H1 (cell line): Measurements from ENCODE around the gene CIRBP. TPM values are rescaled to one million over a fixed set of nuclear protein-coding genes. Genes with fewer than 3 reads are reported as not detected.

Experiments
- CTCF ChIA-PET: fragments of 300-600 bp; sonication (Branson Sonifier 250); formaldehyde crosslinking; loops from one replicate; lab custom pipeline; 2021; ENCODE audit not compliant: partially characterized antibody; lab: Charles Lee
- POLR2A ChIA-PET: fragments of 300-600 bp; sonication (Branson Sonifier 250); formaldehyde crosslinking; loops from one replicate; lab custom pipeline; 2021; ENCODE audit warnings: inconsistent platforms; ENCODE audit not compliant: partially characterized antibody; lab: Charles Lee
- DNase-seq, 2 experiments: peaks; one replicate each; pipeline versions ENCODE4 v3.0.0 to v3.0.0-alpha.2; 2010 to 2022; ENCODE audit warnings: low spot score in 2 of 2, low read depth in 1 of 2, mixed read lengths in 1 of 2
- FAIRE-seq: peaks from 2 replicates; lab custom pipeline; 2011; peaks lifted over from hg19 to GRCh38; lab: Jason Lieb, UNC
- H2AFZ ChIP-seq: 2 replicates; pipeline ENCODE4 v1.8.1; 2012; ENCODE audit warnings: low read length, inconsistent platforms
- H2AK5ac ChIP-seq: 2 replicates; pipeline ENCODE4 v1.6.1; 2013; ENCODE audit warnings: low read depth, low read length
- H2BK120ac ChIP-seq: replicated peaks from 2 replicates; pipeline ENCODE3; 2013; ENCODE audit warnings: low read depth, low read length, inconsistent platforms
- H2BK12ac ChIP-seq: 2 replicates; pipeline ENCODE4 v1.6.1; 2013; ENCODE audit warnings: low read depth, low read length
- H2BK15ac ChIP-seq: 2 replicates; pipeline ENCODE4 v1.6.1; 2013; ENCODE audit warnings: low read length
- H2BK20ac ChIP-seq: 2 replicates; pipeline ENCODE4 v1.6.1; 2013; ENCODE audit warnings: low read length
- H2BK5ac ChIP-seq: 2 replicates; pipeline ENCODE4 v1.6.1; 2013; ENCODE audit warnings: low read depth, low read length
- H3K14ac ChIP-seq: 2 replicates; pipeline ENCODE4 v1.6.1; 2013; ENCODE audit warnings: inconsistent platforms; ENCODE audit not compliant: insufficient read length
- H3K18ac ChIP-seq: 2 replicates; pipeline ENCODE4 v1.6.1; 2013; ENCODE audit warnings: low read length; ENCODE audit errors: extremely low read depth
- H3K23ac ChIP-seq: 2 replicates; pipeline ENCODE4 v1.6.1; 2013; ENCODE audit warnings: inconsistent platforms; ENCODE audit not compliant: insufficient read length
- H3K23me2 ChIP-seq: 2 replicates; pipeline ENCODE4 v1.6.1; 2013; ENCODE audit warnings: low read depth, low read length
- H3K27ac ChIP-seq: 2 replicates; pipeline ENCODE4 v1.6.1; 2011; ENCODE audit warnings: low read depth, low read length, inconsistent platforms
- H3K27me3 ChIP-seq, 4 experiments: replicated peaks in 1 of 4; 1 replicate in 1 of 4; 2 replicates in 3 of 4; pipeline versions ENCODE4 v1.6.1 to v1.8.1; 2011 to 2013; ENCODE audit warnings: low read length in 3 of 4, mild to moderate bottlenecking in 3 of 4, inconsistent platforms in 2 of 4, mixed read lengths in 2 of 4, moderate library complexity in 1 of 4; ENCODE audit not compliant: control insufficient read depth in 3 of 4, insufficient read depth in 3 of 4; ENCODE audit errors: extremely low read depth in 1 of 4
- H3K36me3 ChIP-seq, 4 experiments: 2 replicates each; pipeline versions ENCODE4 v1.6.1 to v1.8.1; 2011 to 2013; ENCODE audit warnings: mild to moderate bottlenecking in 4 of 4, low read length in 3 of 4, moderate library complexity in 2 of 4, control low read depth in 1 of 4, inconsistent platforms in 1 of 4; ENCODE audit not compliant: insufficient read depth in 4 of 4, control insufficient read depth in 2 of 4
- H3K4ac ChIP-seq: replicated peaks from 2 replicates; pipeline ENCODE3; 2013; ENCODE audit warnings: low read length, low read depth, mixed read lengths, inconsistent platforms; ENCODE audit not compliant: insufficient read length
- H3K4me1 ChIP-seq, 4 experiments: replicated peaks in 1 of 4; 1 replicate in 1 of 4; 2 replicates in 3 of 4; pipeline versions ENCODE4 v1.6.1 to v1.8.1; 2011 to 2013; ENCODE audit warnings: low read length in 3 of 4, inconsistent platforms in 2 of 4, mixed read lengths in 1 of 4; ENCODE audit not compliant: insufficient read depth in 4 of 4, control insufficient read depth in 3 of 4
- H3K4me2 ChIP-seq, 2 experiments: 2 replicates each; pipeline versions ENCODE4 v1.6.1 to v1.8.1; 2011 to 2013; ENCODE audit warnings: low read depth in 2 of 2, low read length in 2 of 2, control low read depth in 1 of 2, inconsistent platforms in 1 of 2, mild to moderate bottlenecking in 1 of 2; ENCODE audit not compliant: insufficient read depth in 1 of 2
- H3K4me3 ChIP-seq, 4 experiments: fragments of 200-600, 300-600 bp in 1 of 4; sonication (generic), shearing (Covaris generic), sonication (Bioruptor Twin) in 1 of 4; 2 replicates each; pipeline versions ENCODE4 v1.5.1 to v1.8.1; 2011 to 2016; ENCODE audit warnings: low read length in 4 of 4, low read depth in 3 of 4, control low read depth in 2 of 4, inconsistent platforms in 2 of 4, mild to moderate bottlenecking in 2 of 4, mixed read lengths in 1 of 4, moderate library complexity in 1 of 4; ENCODE audit not compliant: insufficient read depth in 2 of 4; ENCODE audit errors: extremely low read depth in 1 of 4
- H3K56ac ChIP-seq: replicated peaks from 2 replicates; pipeline ENCODE3; 2013; ENCODE audit warnings: low read depth, mild to moderate bottlenecking, mixed read lengths, low read length, inconsistent platforms; ENCODE audit not compliant: insufficient read length
- H3K79me1 ChIP-seq: 2 replicates; pipeline ENCODE4 v1.6.1; 2013; ENCODE audit warnings: low read depth, low read length, control low read depth
- H3K79me2 ChIP-seq, 2 experiments: 2 replicates each; pipeline versions ENCODE4 v1.6.1 to v1.8.1; 2012 to 2013; ENCODE audit warnings: low read length in 2 of 2, mild to moderate bottlenecking in 2 of 2, inconsistent platforms in 1 of 2; ENCODE audit not compliant: insufficient read depth in 2 of 2, control insufficient read depth in 1 of 2
- H3K9ac ChIP-seq, 4 experiments: replicated peaks in 1 of 4; 1 replicate in 1 of 4; 2 replicates in 3 of 4; pipeline versions ENCODE4 v1.6.1 to v1.8.1; 2011 to 2013; ENCODE audit warnings: low read depth in 3 of 4, low read length in 3 of 4, control low read depth in 2 of 4, mild to moderate bottlenecking in 2 of 4, moderate library complexity in 2 of 4, inconsistent platforms in 1 of 4; ENCODE audit errors: extremely low read depth in 1 of 4
- H3K9me3 ChIP-seq, 2 experiments: 2 replicates each; pipeline versions ENCODE4 v1.6.1 to v1.8.1; 2012 to 2013; ENCODE audit warnings: mild to moderate bottlenecking in 2 of 2, moderate library complexity in 2 of 2, control low read depth in 1 of 2, inconsistent platforms in 1 of 2, low read depth in 1 of 2, low read length in 1 of 2, mixed read lengths in 1 of 2; ENCODE audit not compliant: insufficient read depth in 2 of 2
- H4K20me1 ChIP-seq, 2 experiments: replicated peaks in 1 of 2; 2 replicates each; pipeline versions ENCODE3 to v1.8.1; 2011 to 2013; ENCODE audit warnings: inconsistent platforms in 2 of 2, low read length in 2 of 2, mild to moderate bottlenecking in 1 of 2; ENCODE audit not compliant: insufficient read depth in 2 of 2, control insufficient read depth in 1 of 2
- H4K5ac ChIP-seq: 2 replicates; pipeline ENCODE4 v1.6.1; 2013; ENCODE audit warnings: low read length, low read depth, mixed read lengths, inconsistent platforms; ENCODE audit not compliant: insufficient read length
- H4K8ac ChIP-seq: 2 replicates; pipeline ENCODE4 v1.8.0; 2013; ENCODE audit warnings: mild to moderate bottlenecking, moderate library complexity, low read length, inconsistent platforms; ENCODE audit not compliant: insufficient read depth; ENCODE audit errors: extremely low read depth
- H4K91ac ChIP-seq: replicated peaks from 2 replicates; pipeline ENCODE3; 2013; ENCODE audit warnings: low read length, mixed read lengths, inconsistent platforms; ENCODE audit not compliant: insufficient read length
- BCL11A ChIP-seq, 2 experiments: IDR thresholded peaks; one replicate each; pipeline ENCODE4 v1.6.1; 2011; ENCODE audit warnings: low read depth in 2 of 2, low read length in 2 of 2, mild to moderate bottlenecking in 2 of 2
- CBX5 ChIP-seq: fragments of 300-800, 300-1000 bp; sonication (generic); IDR thresholded peaks from 2 replicates; pipeline ENCODE4 v1.7.1; 2016; ENCODE audit warnings: antibody characterized with exemption, low read length, low read depth
- CBX8 ChIP-seq: fragments of 300-800, 300-1000 bp; sonication (generic); IDR thresholded peaks from 2 replicates; pipeline ENCODE4 v1.7.1; 2016; ENCODE audit warnings: low read depth, low read length, borderline replicate concordance
- CHD1 ChIP-seq: IDR thresholded peaks from 2 replicates; pipeline ENCODE4 v1.6.1; 2012; ENCODE audit warnings: low read depth, low read length, improper control_type of control experiment
- CREB1 ChIP-seq: IDR thresholded peaks from 2 replicates; pipeline ENCODE4 v1.6.1; 2012; ENCODE audit warnings: inconsistent platforms
- CTBP2 ChIP-seq: IDR thresholded peaks from 2 replicates; pipeline ENCODE4 v1.7.0; 2011; ENCODE audit warnings: borderline replicate concordance, mild to moderate bottlenecking, moderate library complexity, mixed read lengths, low read length; ENCODE audit not compliant: insufficient read depth, insufficient read length
- HDAC6 ChIP-seq: IDR thresholded peaks from one replicate; pipeline ENCODE4 v1.7.1; 2012; ENCODE audit warnings: low read depth, mild to moderate bottlenecking, inconsistent platforms, low read length, moderate library complexity
- JUN ChIP-seq: IDR thresholded peaks from 2 replicates; pipeline ENCODE4 v1.6.1; 2011; ENCODE audit warnings: low read depth, mild to moderate bottlenecking, improper control_type of control experiment, low read length
- MAFK ChIP-seq: IDR thresholded peaks from 2 replicates; pipeline ENCODE4 v1.6.1; 2012; ENCODE audit warnings: low read depth, mild to moderate bottlenecking, improper control_type of control experiment, low read length
- RAD21 ChIP-seq, 2 experiments: IDR thresholded peaks in 1 of 2; conservative IDR thresholded peaks in 1 of 2; 2 replicates each; pipeline ENCODE4 v1.6.1; 2011; ENCODE audit warnings: low read depth in 2 of 2, low read length in 2 of 2, improper control_type of control experiment in 1 of 2, inconsistent platforms in 1 of 2, mild to moderate bottlenecking in 1 of 2, moderate library complexity in 1 of 2
- SIRT6 ChIP-seq: IDR thresholded peaks from one replicate; pipeline ENCODE4 v1.7.1; 2012; ENCODE audit warnings: low read length, inconsistent platforms
- TAF1 ChIP-seq: IDR thresholded peaks from 2 replicates; pipeline ENCODE4 v1.6.1; 2011; ENCODE audit warnings: mild to moderate bottlenecking, low read depth, low read length
- TEAD4 ChIP-seq: IDR thresholded peaks from 2 replicates; pipeline ENCODE4 v1.6.1; 2012; ENCODE audit warnings: low read depth, low read length, inconsistent platforms, mixed read lengths
- WGBS, 2 experiments: shearing (Covaris generic) in 1 of 2; methylation state at CpG; one replicate each; pipeline versions ENCODE4 v1.1.6 to v1.1.7; 2013 to 2015; ENCODE audit warnings: low lambda C conversion rate in 2 of 2, mixed read lengths in 2 of 2, inconsistent platforms in 1 of 2, low coverage in 1 of 2, missing lambda C conversion rate in 1 of 2; ENCODE audit not compliant: insufficient replicate concordance in 2 of 2, insufficient coverage in 1 of 2, insufficient read length in 1 of 2; ENCODE audit errors: extremely low coverage in 1 of 2, missing lambda C conversion rate in 1 of 2; 5-methylcytosine and 5-hydroxymethylcytosine counted together
- polyA plus RNA-seq, 7 experiments: library from polyadenylated mRNA; depleted of rRNA in 3 of 7; stranded (reverse) in 5 of 7; unstranded in 2 of 7; fragments of >200 nt in 5 of 7; fragments of 200-250 nt in 2 of 7; gene quantifications; 1 replicate in 5 of 7; 2 replicates in 1 of 7; 4 replicates in 1 of 7; pipeline versions ENCODE4 v1.2.1 to v1.2.3, GENCODE V29; 2011 to 2013; ENCODE audit warnings: missing spikeins in 2 of 7, mixed read lengths in 2 of 7
- total RNA-seq: library from RNA; stranded (reverse); fragmentation: NEBNext Ultra II Directional; extraction: Animal tissue kit (Norgen Biotek cat#: 25700); gene quantifications from 2 replicates; pipeline ENCODE4 v1.2.1, GENCODE V29; 2021

Gene CIRBP
- total and polyA plus RNA-seq, 2 of the 8 experiments (the other 6 are each of a cell fraction or from before 2014, with no cell fraction given): 175 to 199 TPM

- WGBS, 2 experiments: 84% methylated on average over 18 of the region's 18 CpGs; no CpG with 5 or more reads in 1 of the 2 experiments
- no peak overlapping the region for H4K91ac ChIP-seq
- TF ChIP-seq CBX8 (no peak), CREB1 (no peak), HDAC6 (no peak), MAFK (no peak), SIRT6 (no peak), RAD21 (IDR thresholded peaks at IDR 0.05 in 1 of 2, conservative IDR thresholded peaks at IDR 0.05 in 1 of 2; ENCODE audit: low read depth in 2 of 2, low read length in 2 of 2) (no peak), TAF1 (no peak), CTBP2 (no peak), BCL11A (IDR thresholded peaks at IDR 0.05; ENCODE audit: low read depth in 2 of 2, low read length in 2 of 2) (no peak), CBX5 (no peak), TEAD4 (no peak), CHD1 (no peak), JUN (no peak)
Measured at GRCh38 chr19:1282588-1283206, 13.6 kb downstream of the CIRBP start.

More at GRCh38 chr19:1282588-1283206, 13.6 kb downstream of the CIRBP start:
- no peaks in the 10 kb centered on the region for H3K9me3 ChIP-seq
- peaks cover 0 to 5% (median 0%) of the 10 kb centered on the region in 4 experiments; a peak in 1 of 8 replicates for H3K36me3 ChIP-seq
- peaks cover 3% of the 10 kb centered on the region; the same call in 1 of the 2 replicates for H3K23me2 ChIP-seq
- no peak overlapping the region for H3K18ac ChIP-seq
- FAIRE-seq (no peak), DNase-seq (no peak)
- no peak overlapping the region for H2BK12ac ChIP-seq
- ChIA-PET POLR2A (interaction anchor here (0.6 to 3.7 kb wide), 8 partner anchors 7 to 160 kb away, joined by 3 to 35 read pairs (median 7); partner anchors contain the start of genes CIRBP and FAM174C), CTCF (interaction anchor here (1.1 to 1.3 kb wide), 2 partner anchors 35 to 73 kb away, joined by 3 read pairs; no protein-coding TSS in a partner anchor)
- no peak overlapping the region for H4K5ac ChIP-seq
- no peak overlapping the region for H2BK5ac ChIP-seq
- peaks cover 0 to 20% (median 9%) of the 10 kb centered on the region in 4 experiments; a peak in 5 of 7 replicates for H3K4me1 ChIP-seq
- H3K14ac ChIP-seq: no peak overlapping the region
- H3K79me2 ChIP-seq: no peaks in the 10 kb centered on the region
- H2AK5ac ChIP-seq: no peak overlapping the region
- no peak overlapping the region for H3K27ac ChIP-seq
- no peaks in the 10 kb centered on the region for H3K79me1 ChIP-seq
- no peak overlapping the region for H2BK20ac ChIP-seq
- no peak overlapping the region for H2BK15ac ChIP-seq
- no peak overlapping the region for H3K9ac ChIP-seq
- H2AFZ ChIP-seq: no peak overlapping the region
- H4K8ac ChIP-seq: peak overlapping the region; percentile 76; the same call in 1 of the 2 replicates
- H3K4ac ChIP-seq: no peak overlapping the region
- no peak overlapping the region for H3K56ac ChIP-seq
- H3K4me2 ChIP-seq: no peak overlapping the region
- H3K4me3 ChIP-seq: no peak overlapping the region
- no peak overlapping the region for H3K23ac ChIP-seq
- H2BK120ac ChIP-seq: no peak overlapping the region
- peaks cover 0 to 21% (median 12%) of the 10 kb centered on the region in 4 experiments; a peak in 5 of 7 replicates for H3K27me3 ChIP-seq
- H4K20me1 ChIP-seq: peaks cover 0 to 8% of the 10 kb centered on the region in 2 experiments
